GM18499 (cell line): ENCODE measurements around the gene ATP8A2.

Experiments
- ATAC-seq: cut with Tn5 transposase; IDR thresholded peaks from one replicate; pipeline ENCODE4 v1.9.1; 2021; ENCODE audit warnings: moderate number of reproducible peaks; ENCODE audit not compliant: insufficient read depth, unreplicated experiment

ATP8A2 gene

GRCh38 chr13:25973576-25973975 is 601.8 kb downstream of the ATP8A2 start:
- ATAC-seq = no peak

GRCh38 chr13:25977216-25977615 is 605.4 kb downstream of the ATP8A2 start:
- ATAC-seq = no peak

- no peak for ATAC-seq
Measured at GRCh38 chr13:25977671-25978070, 605.9 kb downstream of the ATP8A2 start.

- no peak for ATAC-seq
Measured at GRCh38 chr13:25978961-25979360, 607.2 kb downstream of the ATP8A2 start.

- no peak for ATAC-seq
Measured at GRCh38 chr13:25979371-25979770, 607.6 kb downstream of the ATP8A2 start.

- ATAC-seq = no peak
Measured at GRCh38 chr13:25980255-25980654, 608.5 kb downstream of the ATP8A2 start.

GRCh38 chr13:25981060-25981459 is 609.3 kb downstream of the ATP8A2 start:
- no peak for ATAC-seq

- no peak for ATAC-seq
Measured at GRCh38 chr13:25982907-25983306, 611.1 kb downstream of the ATP8A2 start.

- no peak for ATAC-seq
Measured at GRCh38 chr13:25987987-25988386, 616.2 kb downstream of the ATP8A2 start.

GRCh38 chr13:25988661-25989060 is 616.9 kb downstream of the ATP8A2 start:
- ATAC-seq = no peak

GRCh38 chr13:25990801-25991200 is 619.0 kb downstream of the ATP8A2 start:
- ATAC-seq = no peak

- no peak for ATAC-seq
Measured at GRCh38 chr13:25992076-25992475, 620.3 kb downstream of the ATP8A2 start.

- ATAC-seq = no peak
Measured at GRCh38 chr13:26007261-26008125, 635.7 kb downstream of the ATP8A2 start.

- ATAC-seq = no peak
Measured at GRCh38 chr13:26010487-26011207, 638.9 kb downstream of the ATP8A2 start.

GRCh38 chr13:26011208-26011573 is 639.4 kb downstream of the ATP8A2 start:
- ATAC-seq = no peak

- no peak for ATAC-seq
Measured at GRCh38 chr13:26011996-26012821, 640.4 kb downstream of the ATP8A2 start.

- ATAC-seq = no peak
Measured at GRCh38 chr13:26012995-26013394, 641.2 kb downstream of the ATP8A2 start.

GRCh38 chr13:26015271-26016125 is 643.7 kb downstream of the ATP8A2 start:
- ATAC-seq = no peak

- no peak for ATAC-seq
Measured at GRCh38 chr13:26016189-26016588, 644.4 kb downstream of the ATP8A2 start.
